ENCODE measurements around the gene VAC14.

DNA sequence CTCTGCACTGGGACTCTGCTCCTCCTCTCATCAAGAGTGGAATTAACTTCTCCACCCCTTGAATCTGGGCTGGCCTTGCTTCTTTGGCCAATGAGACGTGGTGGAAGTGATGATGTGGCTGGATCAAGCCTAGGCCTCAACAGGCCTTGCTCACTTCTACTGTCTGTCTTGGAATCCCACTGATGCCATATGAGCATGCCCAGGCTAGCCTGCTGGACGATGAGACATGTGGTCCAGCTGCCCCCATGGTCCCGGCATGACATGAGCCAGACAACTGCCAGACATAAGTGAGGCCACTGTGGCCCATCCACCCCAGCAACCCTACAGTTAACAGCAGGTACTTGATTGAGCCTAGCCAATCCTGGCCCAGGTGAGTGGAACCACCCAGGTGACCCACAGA is 18.7 kb downstream of the VAC14 start:
- TF ChIP-seq, protein P1, sequence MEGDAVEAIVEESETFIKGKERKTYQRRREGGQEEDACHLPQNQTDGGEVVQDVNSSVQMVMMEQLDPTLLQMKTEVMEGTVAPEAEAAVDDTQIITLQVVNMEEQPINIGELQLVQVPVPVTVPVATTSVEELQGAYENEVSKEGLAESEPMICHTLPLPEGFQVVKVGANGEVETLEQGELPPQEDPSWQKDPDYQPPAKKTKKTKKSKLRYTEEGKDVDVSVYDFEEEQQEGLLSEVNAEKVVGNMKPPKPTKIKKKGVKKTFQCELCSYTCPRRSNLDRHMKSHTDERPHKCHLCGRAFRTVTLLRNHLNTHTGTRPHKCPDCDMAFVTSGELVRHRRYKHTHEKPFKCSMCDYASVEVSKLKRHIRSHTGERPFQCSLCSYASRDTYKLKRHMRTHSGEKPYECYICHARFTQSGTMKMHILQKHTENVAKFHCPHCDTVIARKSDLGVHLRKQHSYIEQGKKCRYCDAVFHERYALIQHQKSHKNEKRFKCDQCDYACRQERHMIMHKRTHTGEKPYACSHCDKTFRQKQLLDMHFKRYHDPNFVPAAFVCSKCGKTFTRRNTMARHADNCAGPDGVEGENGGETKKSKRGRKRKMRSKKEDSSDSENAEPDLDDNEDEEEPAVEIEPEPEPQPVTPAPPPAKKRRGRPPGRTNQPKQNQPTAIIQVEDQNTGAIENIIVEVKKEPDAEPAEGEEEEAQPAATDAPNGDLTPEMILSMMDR (IDR thresholded peaks at IDR 0.05): no peak
- no peak for TF ChIP-seq POLR2A (IDR thresholded peaks at IDR 0.05)

Measured in esophagus squamous epithelium (tissue), 4 donors.